ENCODE data around the gene MAP4K4.
A peak's percentile ranks its signal among the peaks of the same experiment; 100 is the strongest.
"Not testable (repeated sequence)": the region's sequence is repeated elsewhere in the genome, so short reads cannot be mapped to it uniquely, and the experiment has no call there.

MAP4K4 gene

DNA sequence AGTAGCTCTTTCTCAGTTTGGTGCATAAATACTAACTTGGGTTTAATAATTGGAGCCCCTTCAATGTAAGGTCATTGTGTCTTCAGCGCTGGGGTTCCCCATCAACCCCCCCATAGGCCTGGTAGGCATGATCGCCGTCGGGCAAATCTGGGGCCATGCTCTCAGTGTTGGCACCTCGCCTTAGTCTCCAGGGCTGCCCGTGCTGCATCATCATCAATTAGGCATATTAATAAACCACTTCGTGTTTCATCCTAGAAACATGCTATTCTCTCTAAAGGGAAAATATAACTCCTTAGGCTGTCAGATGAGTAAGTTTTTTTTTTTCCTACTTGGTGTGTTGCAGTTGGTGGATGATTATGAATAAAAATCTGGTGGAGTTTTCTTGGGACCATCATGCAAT, 197.5 kb downstream of the MAP4K4 start:
- H3K9me3 Mint-ChIP-seq: peaks cover 0 to 14% of the 10 kb centered on the region in 2 donors
- no peak for ATAC-seq
- no peak for DNase-seq
- peak overlapping the region in 1 of 2 donors; percentile 23 for H3K27ac Mint-ChIP-seq
- no peaks in the 10 kb centered on the region for H3K27me3 Mint-ChIP-seq
- H3K4me1 Mint-ChIP-seq: peaks cover 13% of the 10 kb centered on the region
- no peak overlapping the region for H3K4me3 Mint-ChIP-seq

DNA sequence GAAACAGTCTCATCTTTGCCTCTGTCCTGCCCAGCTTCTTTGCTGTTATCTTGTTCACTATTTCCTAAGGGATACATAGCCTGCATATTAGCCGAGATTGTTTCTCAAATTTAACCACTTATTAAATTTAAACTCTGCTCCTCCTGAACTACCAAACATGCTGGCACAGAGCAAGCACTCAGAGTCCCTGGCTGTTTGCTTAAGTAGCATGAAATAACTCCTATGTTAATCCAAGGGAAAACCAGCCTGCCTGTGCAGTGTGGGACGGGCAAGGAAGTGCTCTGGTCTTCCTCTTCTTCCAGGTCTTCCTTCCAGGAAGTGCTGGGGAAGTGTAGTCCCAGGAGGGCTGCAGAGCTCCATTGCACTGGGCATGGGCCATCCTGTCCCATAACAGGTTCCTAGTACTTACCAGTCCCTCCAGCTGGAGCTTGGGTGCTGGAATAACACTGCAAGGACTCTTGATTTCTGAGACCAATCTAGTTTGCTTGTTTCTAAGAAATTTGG, 198.4 kb downstream of the MAP4K4 start:
- H3K9me3 Mint-ChIP-seq: peaks cover 0 to 21% of the 10 kb centered on the region in 2 donors
- peaks cover 22% of the 10 kb centered on the region for H3K4me1 Mint-ChIP-seq
- no peak overlapping the region for H3K27ac Mint-ChIP-seq
- DNase-seq (no peak), ATAC-seq (no peak)
- H3K27me3 Mint-ChIP-seq: no peaks in the 10 kb centered on the region
- no peak overlapping the region for H3K4me3 Mint-ChIP-seq

DNA sequence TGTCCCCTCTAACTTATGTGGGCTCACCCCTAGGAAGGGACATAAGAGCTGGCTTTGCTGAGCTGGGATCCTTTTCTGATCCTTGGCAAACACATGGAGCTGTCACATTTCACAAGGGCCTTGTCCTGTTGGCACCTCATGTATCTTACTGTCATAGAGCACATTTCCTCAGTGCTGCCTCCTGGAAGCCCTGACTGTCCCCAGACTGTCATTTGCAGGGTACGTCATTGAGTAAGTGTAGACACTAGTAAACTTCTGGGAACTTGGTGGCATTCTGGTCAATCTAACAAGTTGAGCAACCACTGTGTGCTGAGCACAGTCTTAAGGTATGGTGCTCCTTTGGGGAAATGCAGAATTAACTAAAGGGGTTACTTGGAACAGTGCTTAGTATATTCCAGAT, 199.8 kb downstream of the MAP4K4 start:
- no peak for ATAC-seq
- H3K4me3 Mint-ChIP-seq: no peak overlapping the region
- H3K9me3 Mint-ChIP-seq: peaks cover 5 to 34% of the 10 kb centered on the region in 2 donors
- H3K4me1 Mint-ChIP-seq: peaks cover 24% of the 10 kb centered on the region
- no peak for DNase-seq
- no peak overlapping the region for H3K27ac Mint-ChIP-seq
- no peaks in the 10 kb centered on the region for H3K27me3 Mint-ChIP-seq

DNA sequence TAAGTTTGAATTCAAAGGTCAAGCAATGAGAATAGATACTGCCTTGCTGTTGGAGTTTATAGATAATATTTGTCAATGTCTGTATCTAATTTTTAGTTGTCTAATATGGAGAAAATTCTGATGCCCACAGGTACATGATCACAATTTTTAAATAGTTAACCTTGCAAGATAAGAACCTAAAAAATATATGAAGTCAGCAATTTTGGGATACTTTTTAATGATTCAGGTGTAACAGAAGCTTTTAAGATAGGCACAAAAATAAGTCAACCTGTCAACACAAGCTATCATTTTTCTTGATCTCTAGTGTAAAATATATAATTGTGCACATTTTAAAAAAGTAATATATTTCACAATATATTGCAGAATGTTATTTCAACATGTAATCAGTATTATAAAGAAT, 201.8 kb downstream of the MAP4K4 start:
- no peak overlapping the region for H3K4me3 Mint-ChIP-seq
- H3K9me3 Mint-ChIP-seq: peaks cover 17 to 46% of the 10 kb centered on the region in 2 donors
- H3K27ac Mint-ChIP-seq: no peak overlapping the region
- no peak for ATAC-seq
- no peak for DNase-seq
- H3K27me3 Mint-ChIP-seq: peaks cover 8% of the 10 kb centered on the region
- peaks cover 15% of the 10 kb centered on the region for H3K4me1 Mint-ChIP-seq

DNA sequence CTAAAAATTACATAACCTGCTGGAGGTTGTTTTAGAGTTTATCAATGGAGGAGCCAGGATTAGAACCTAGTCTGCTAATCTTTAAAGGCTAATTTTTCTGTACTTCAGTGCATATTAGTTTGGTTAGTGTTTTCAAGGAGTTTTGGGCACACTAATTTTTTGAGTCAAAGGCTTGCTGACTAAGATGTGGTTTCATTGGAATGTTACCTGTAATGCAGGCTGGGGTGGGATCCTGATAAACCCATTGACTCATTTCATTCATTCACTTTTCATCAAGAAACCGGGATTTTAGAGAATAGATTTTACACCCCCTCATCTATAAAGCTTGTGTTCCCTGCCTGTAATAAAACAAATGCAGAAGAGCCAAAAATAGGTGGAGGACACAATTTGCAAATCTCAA, 202.4 kb downstream of the MAP4K4 start:
- Mint-ChIP-seq H3K4me3 (no peak overlapping the region), H3K27me3 (peaks cover 13% of the 10 kb centered on the region), H3K9me3 (peaks cover 21 to 52% of the 10 kb centered on the region in 2 donors), H3K4me1 (peaks cover 15% of the 10 kb centered on the region), H3K27ac (peak overlapping the region in 1 of 2 donors; percentile 66)
- ATAC-seq (no peak), DNase-seq (no peak)

DNA sequence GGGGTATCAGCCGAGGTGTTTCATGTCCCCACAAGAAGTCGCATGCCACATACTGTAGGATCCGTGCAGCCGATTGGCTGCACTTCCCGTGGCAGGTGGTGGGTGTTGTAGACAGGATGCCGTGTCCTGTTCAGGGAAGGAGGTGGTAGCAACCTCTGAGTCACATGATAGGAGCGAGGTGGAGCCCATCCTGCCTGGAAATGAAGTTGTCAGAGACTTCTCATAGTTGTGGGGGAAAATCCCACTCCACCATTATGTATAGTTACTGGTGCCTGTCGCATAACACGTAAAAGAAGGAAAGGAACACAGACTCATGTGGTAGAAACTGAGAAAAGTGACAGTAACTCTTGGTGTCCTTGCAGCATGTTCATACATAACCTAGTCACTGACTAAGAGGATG, 202.9 kb downstream of the MAP4K4 start:
- peak overlapping the region in 1 of 2 donors; percentile 17 for H3K27ac Mint-ChIP-seq
- ATAC-seq: peak; percentile 96
- no peak overlapping the region for H3K4me3 Mint-ChIP-seq
- peak in 1 of 2 donors; percentile 65 for DNase-seq
- peaks cover 15% of the 10 kb centered on the region for H3K4me1 Mint-ChIP-seq
- peaks cover 15% of the 10 kb centered on the region for H3K27me3 Mint-ChIP-seq
- H3K9me3 Mint-ChIP-seq: peaks cover 25 to 57% of the 10 kb centered on the region in 2 donors

DNA sequence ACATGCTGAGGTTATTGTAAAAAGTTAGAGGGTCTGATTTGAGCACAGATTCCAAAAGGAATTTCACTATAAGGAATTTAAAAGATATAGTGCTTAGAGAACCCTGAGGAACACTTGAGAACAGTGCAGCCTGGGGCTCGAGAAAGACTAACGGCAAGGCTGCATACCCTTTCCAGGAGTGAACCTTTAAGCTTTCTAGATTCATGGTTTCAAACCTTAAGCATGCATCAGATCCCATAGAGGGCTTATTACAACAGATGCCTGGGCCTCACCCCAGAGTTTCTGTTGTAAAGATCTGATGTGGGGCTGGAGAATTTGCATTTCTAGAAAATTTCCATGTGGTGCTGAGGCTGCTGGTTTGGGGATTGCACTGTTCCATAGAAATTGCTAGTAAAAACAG, 203.7 kb downstream of the MAP4K4 start:
- Mint-ChIP-seq H3K27ac (peak overlapping the region in 1 of 2 donors; percentile 46), H3K4me1 (peaks cover 15% of the 10 kb centered on the region), H3K9me3 (peaks cover 25 to 66% of the 10 kb centered on the region in 2 donors), H3K4me3 (no peak overlapping the region), H3K27me3 (peaks cover 15% of the 10 kb centered on the region)
- DNase-seq (no peak), ATAC-seq (no peak)

DNA sequence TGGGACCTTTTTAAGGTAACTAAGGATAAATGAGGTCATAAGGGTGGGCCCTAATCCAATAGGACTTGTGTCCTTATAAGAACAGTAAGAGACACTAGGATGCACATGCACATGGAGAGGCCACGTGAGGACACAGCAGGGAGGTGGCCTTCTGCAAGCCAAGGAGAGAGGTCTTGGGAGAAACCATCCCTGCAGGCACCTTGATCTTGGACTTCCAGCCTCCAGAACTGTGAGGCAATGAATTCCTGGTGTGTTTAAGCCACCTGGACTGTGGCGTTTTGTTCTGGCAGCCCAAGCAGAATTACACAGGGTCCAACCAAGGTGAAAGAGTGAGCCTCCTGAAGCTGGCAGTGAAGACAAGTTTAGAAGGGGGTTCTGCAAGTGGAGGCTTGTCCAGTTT, 204.7 kb downstream of the MAP4K4 start:
- no peak overlapping the region for H3K4me3 Mint-ChIP-seq
- peaks cover 15% of the 10 kb centered on the region for H3K27me3 Mint-ChIP-seq
- peaks cover 25 to 74% of the 10 kb centered on the region in 2 donors for H3K9me3 Mint-ChIP-seq
- DNase-seq (no peak), ATAC-seq (no peak)
- peaks cover 15% of the 10 kb centered on the region for H3K4me1 Mint-ChIP-seq
- H3K27ac Mint-ChIP-seq: peak overlapping the region in 1 of 2 donors; percentile 25

DNA sequence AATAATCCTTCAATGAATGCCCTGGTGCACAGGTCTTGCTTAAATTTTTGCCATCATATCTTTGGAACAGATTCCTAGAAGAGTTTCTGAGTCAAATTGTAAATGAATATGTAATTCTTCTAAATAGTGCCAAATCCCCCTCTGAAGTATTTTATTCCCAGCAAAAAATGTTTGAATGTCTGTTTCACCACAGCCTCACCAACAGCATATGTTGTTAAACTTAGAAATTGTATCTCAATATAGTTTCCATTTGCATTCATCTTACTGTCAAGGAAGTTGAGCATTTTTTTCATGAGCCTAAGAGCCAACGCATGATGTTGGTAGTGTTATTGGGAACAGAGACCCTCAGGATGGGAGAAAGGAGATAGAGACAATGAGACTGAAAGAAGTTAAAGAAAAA, 207.4 kb downstream of the MAP4K4 start:
- Mint-ChIP-seq H3K9me3 (peaks cover 39 to 75% of the 10 kb centered on the region in 2 donors), H3K27me3 (peaks cover 15% of the 10 kb centered on the region), H3K4me1 (peaks cover 12% of the 10 kb centered on the region), H3K27ac (peak overlapping the region in 1 of 2 donors; percentile 20), H3K4me3 (no peak overlapping the region)
- ATAC-seq (no peak), DNase-seq (no peak)

DNA sequence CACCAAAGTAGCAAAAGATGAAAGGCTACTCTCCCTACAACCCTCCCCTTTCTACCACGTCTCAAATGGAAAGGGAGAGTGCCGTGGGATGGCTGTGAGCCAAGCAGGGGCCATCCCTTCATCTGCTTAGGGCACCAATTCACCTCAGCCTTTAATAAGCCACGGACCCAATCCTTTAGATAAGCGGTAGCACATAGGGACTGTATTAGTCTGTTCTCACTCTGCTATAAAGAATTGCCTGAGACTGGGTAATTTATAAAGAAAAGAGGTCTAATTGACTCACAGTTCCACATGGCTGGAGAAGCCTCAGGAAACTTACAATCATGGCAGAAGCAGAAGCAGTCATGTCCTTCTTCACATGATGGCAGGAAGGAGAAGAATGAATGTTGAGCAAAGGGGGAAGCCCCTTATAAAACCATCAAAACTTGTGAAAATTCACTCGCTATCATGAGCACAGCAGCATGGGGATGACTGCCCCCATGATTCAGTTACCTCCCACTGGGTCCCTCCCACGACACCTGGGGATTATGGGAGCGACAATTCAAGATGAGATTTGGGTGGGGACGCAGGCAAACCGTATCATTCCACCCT, 208.3 kb downstream of the MAP4K4 start:
- Mint-ChIP-seq H3K27ac (no peak overlapping the region), H3K27me3 (peaks cover 15% of the 10 kb centered on the region), H3K9me3 (peaks cover 47 to 76% of the 10 kb centered on the region in 2 donors), H3K4me1 (peaks cover 3% of the 10 kb centered on the region), H3K4me3 (no peak overlapping the region)
- DNase-seq: no peak
- no peak for ATAC-seq

DNA sequence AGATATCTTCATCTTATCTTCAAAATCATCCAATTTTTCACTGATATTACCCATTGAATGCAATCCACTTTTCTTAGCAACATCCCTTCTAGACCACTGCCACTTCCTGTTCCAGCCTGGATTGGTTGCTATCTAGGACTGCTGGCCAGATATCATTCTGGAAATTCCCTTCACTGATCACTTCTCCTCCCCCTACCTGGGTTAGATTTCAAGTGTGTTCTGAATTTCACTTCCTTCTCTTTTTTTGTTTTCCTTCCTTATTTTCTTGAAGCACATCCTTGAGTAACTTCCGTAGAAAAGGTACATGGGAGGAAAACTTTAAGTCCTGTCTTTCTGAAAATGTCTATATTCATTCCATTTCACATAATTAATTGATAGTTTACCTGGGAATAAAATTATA, 212.3 kb downstream of the MAP4K4 start:
- Mint-ChIP-seq H3K4me1 (peaks cover 10% of the 10 kb centered on the region), H3K27ac (no peak overlapping the region), H3K4me3 (no peak overlapping the region), H3K27me3 (peaks cover 3% of the 10 kb centered on the region), H3K9me3 (peaks cover 27 to 48% of the 10 kb centered on the region in 2 donors)
- DNase-seq: no peak
- ATAC-seq: no peak

DNA sequence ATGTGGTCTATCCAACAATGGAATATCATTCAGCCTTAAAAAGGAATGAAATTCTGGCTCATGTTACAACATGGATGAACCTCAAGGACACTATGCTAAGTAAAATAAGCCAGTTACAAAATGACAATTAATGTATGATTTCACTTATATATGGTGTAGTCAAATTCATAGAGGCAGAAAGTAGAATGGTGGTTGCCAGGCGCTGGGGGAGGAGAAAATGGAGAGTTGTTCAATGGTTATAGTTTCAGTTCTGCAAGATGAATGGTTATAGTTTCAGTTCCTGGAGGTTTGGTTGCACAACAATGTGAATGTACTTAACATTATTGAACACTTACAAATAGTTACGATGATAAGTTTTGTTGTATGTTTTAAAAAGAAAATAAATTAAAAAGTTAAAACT, 215.0 kb downstream of the MAP4K4 start:
- H3K27ac Mint-ChIP-seq: no peak overlapping the region
- H3K27me3 Mint-ChIP-seq: peaks cover 8% of the 10 kb centered on the region
- peaks cover 19 to 21% of the 10 kb centered on the region in 2 donors for H3K9me3 Mint-ChIP-seq
- ATAC-seq: peak; percentile 89
- peak overlapping the region in 1 of 2 donors; percentile 2 for H3K4me3 Mint-ChIP-seq
- peaks cover 10% of the 10 kb centered on the region for H3K4me1 Mint-ChIP-seq
- DNase-seq: peak; percentile 5 to 57

DNA sequence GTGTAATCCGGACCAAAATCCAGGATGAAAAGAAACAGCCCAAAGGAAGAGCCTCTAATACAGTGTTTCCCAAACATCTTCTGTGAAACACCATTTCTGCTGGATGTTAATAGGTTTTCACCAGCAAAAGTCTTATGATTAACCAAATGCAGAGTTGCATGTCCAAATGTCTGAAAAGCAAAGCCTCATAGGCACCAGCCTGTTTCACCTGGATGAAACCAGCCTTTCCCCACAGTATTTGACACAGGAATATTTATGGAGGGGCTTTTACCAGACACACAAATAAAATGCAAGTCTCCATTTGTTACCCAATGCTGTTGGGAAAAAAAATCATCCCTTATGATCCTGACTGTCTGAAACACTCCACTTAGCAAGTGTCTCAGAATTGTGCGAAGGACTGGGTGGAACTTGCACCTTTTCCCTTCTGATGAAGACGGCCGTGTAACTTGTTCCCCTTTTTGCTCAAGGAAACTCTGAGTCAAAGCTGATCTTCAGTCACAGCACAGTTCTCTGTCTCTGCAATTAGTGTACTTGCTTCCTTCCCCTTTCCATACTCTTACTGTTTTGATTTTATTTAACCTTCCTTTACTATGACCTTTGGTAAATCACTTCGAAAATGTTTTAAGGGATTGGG, 223.9 kb downstream of the MAP4K4 start:
- Mint-ChIP-seq H3K4me1 (no peaks in the 10 kb centered on the region), H3K27me3 (peaks cover 7% of the 10 kb centered on the region), H3K4me3 (no peak overlapping the region), H3K9me3 (peaks cover 26 to 35% of the 10 kb centered on the region in 2 donors), H3K27ac (no peak overlapping the region)
- no peak for ATAC-seq
- no peak for DNase-seq

DNA sequence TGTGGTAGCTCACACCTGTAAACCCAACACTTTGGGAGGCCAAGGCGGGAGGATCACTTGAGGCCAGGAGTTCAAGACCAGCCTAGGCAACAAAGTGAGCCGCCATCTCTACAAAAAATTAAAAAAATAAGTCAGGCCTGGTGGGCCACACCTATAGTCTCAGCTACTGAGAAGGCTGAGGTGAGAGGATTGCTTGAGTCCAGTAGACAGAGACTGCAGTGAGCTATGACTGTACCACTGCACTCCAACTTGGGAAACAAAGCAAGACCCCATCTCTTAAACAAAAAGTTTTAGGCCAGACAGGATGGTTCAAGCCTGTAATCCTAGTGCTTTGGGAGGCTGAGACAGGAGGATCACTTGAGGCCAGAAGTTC, 224.4 kb downstream of the MAP4K4 start:
- Mint-ChIP-seq H3K4me3 (no peak overlapping the region), H3K9me3 (peaks cover 31 to 40% of the 10 kb centered on the region in 2 donors), H3K27me3 (peaks cover 2% of the 10 kb centered on the region), H3K4me1 (no peaks in the 10 kb centered on the region), H3K27ac (no peak overlapping the region)
- no peak for DNase-seq
- ATAC-seq: no peak

DNA sequence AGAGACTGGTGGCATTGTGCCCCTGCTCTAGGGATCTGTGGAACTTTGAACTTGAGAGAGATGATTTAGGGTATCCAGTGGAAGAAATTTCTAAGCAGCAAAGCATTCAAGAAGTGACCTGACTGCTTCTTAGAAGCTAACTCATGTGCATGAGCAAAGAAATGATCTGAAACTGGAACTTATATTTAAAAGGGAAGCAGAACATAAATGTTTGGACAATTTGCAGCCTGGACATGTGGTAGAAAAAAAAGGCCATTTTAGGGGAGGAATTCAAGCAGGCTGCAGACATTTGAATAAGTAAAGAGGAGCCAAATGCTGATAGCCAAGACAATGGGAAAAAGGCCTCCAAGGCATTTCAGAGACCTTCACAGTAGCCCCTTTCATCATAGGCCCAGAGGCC, 226.8 kb downstream of the MAP4K4 start:
- not testable (repeated sequence) for H3K27me3 Mint-ChIP-seq, ATAC-seq, H3K4me3 Mint-ChIP-seq, DNase-seq, H3K27ac Mint-ChIP-seq, H3K4me1 Mint-ChIP-seq
- H3K9me3 Mint-ChIP-seq: peaks cover 33 to 53% of the 10 kb centered on the region in 2 donors

DNA sequence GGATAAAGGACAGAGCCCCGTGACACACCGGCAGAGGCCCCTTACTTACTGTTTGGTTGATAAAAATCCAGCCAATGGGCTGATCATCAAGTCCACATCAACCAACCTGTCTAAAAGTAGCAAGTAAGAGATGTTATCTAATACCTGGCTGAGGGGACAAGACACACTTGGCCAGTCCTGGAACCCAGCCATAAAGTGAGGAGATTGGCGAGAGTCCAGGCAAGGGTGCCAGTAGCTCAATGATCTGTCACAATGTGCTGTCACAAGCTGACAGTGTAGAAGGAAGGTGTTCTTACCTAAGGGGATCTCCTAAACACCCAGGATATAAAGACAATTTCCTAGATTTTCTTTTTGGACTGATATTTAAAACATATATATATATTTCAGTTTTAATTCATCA, 232.5 kb downstream of the MAP4K4 start:
- Mint-ChIP-seq H3K4me3 (no peak overlapping the region), H3K9me3 (peaks cover 25 to 41% of the 10 kb centered on the region in 2 donors), H3K27me3 (no peaks in the 10 kb centered on the region), H3K27ac (no peak overlapping the region), H3K4me1 (no peaks in the 10 kb centered on the region)
- ATAC-seq (no peak), DNase-seq (no peak)

All from stimulated activated naive CD8-positive, alpha-beta T cell treated with anti-CD3 and anti-CD28 coated beads, Interleukin-15, amount 100 ng/mL, for 72 hours (primary cell).